GM21381 (cell line): Measurements from ENCODE around the gene LGSN.
A peak's percentile ranks its signal among the peaks of the same experiment; 100 is the strongest.
"Not testable (repeated sequence)": the region's sequence is repeated elsewhere in the genome, so short reads cannot be mapped to it uniquely, and the experiment has no call there.

Experiments used
- ATAC-seq: cut with Tn5 transposase; IDR thresholded peaks from one replicate; pipeline ENCODE4 v1.9.1; 2021; ENCODE audit warnings: mild to moderate bottlenecking, moderate library complexity; ENCODE audit not compliant: unreplicated experiment

Gene LGSN

DNA sequence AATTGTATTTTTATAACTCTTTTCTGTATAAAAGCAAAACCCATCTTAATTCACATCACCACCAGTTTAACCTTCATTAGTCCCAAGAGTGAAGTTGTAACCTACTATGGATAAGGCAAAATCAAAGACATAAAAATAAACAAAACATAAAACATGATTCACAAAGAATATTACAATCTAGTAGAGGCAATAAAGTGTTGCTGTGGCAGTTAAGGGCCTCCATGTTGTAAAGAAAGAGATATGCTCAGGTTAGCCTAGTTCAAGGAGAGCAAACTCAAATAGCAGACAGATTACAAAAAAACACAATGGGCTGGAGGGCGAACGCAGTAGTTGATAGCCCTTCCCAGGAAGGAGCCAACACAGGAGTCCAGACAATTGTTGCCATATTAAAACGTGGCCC, 13.4 kb downstream of the LGSN start:
- no peak for ATAC-seq

DNA sequence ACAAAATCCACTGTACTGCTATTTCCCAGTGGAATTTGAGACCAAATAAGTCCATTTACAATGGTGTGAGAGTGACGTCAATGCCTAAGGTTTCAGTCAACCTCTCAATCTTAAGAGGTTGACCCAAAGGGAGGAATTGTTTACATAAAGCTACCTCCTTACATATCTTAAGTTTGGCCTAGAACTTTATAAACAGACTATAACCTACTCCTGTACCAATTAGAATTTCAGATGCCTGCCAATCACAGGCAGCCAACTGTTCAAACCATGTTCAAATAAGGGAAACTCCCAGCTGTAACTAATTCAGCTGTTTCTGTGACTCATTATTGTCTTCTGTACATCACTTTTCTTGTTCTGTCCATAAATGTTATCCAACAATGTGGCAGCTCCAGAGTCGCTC, 14.5 kb downstream of the LGSN start:
- ATAC-seq: no peak

DNA sequence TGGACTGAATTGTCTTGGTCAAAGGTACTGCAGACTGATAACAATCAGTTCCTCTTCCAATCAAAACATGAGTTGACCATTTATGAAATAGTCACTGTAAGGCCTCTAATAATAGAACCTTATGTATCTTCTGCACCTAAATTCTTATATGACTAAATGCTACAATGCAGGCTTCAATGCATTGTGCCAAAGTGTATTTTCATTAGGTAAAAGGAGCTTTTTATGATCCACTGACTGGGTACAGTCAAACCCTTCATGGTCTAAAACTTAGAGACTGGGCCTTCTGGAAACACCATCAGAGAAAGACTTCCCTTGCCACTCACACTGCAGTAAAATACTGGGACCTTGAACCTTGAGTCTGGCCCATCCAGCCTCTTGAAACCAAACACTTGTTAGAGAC, 16.3 kb downstream of the LGSN start:
- ATAC-seq: no peak

GRCh38 chr6:63299667-63300066, 20.1 kb downstream of the LGSN start:
- ATAC-seq: no peak

- no peak for ATAC-seq
Measured at GRCh38 chr6:63295553-63296194, 24.1 kb downstream of the LGSN start.

DNA sequence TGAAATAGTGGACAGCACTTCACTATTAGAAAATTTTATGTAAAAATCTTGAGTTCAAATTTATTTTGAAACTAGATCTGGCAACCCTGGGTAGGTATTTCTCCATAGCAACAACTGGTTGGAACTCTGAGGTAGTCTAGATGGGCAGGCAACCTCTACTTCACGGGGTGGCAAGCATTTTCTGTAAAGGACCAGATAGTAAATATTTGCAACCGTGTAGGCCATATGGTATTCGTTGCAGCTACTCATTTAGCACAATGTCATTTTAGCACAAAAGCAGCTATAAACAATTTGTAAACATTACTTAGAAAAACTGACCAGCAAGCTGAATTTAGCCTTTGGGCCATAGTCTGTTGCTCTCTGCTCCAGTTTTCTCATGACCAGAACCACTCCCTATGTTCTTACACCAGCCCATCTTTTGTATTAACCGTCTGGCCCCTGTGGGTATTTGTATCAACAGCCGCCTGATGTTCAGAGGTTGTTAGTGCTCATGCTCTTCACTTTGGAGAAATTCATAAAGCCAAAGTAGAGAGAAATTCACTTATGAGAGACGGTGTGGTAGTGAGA, 29.2 kb downstream of the LGSN start:
- ATAC-seq: no peak

GRCh38 chr6:63289269-63289872, 30.4 kb downstream of the LGSN start:
- no peak for ATAC-seq

GRCh38 chr6:63280639-63281180, 39.1 kb downstream of the LGSN start:
- no peak for ATAC-seq

DNA sequence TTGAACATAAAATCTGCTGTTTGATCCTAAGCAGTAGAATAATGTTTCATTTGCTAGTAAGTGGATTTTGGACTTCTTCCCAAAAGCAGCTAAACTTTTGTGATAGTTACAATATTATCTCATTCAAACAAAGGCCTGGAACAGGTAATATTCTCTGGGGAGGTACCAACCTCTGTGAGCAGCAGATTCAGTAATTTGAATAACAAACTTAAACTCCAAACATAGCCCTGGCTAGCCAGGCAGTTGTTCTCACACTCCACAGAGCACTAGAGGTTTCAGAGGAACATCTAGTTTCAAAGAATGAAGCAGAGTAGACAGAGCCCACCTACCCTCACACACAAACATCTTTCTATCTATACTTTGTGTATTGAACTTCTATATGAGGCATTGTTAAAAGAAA, 40.9 kb downstream of the LGSN start:
- ATAC-seq: no peak

DNA sequence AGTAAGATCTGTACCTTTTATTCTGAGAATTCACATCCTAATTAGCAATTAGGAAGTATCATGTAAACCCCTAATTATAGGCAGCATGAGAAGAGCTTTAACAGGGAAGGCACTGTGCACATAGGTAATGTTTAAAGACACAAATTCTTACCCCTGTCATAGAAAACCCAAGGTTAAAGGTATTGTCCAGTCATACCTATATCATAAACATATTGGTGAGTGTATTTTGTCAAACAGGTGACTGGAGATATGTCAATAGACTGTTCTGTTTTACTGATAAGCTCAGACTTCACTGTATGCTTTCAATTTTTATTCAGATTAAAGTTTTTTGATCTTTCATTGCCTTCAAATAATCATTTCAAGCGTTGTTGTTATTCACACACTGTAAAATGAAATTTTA, 43.8 kb downstream of the LGSN start:
- no peak for ATAC-seq

DNA sequence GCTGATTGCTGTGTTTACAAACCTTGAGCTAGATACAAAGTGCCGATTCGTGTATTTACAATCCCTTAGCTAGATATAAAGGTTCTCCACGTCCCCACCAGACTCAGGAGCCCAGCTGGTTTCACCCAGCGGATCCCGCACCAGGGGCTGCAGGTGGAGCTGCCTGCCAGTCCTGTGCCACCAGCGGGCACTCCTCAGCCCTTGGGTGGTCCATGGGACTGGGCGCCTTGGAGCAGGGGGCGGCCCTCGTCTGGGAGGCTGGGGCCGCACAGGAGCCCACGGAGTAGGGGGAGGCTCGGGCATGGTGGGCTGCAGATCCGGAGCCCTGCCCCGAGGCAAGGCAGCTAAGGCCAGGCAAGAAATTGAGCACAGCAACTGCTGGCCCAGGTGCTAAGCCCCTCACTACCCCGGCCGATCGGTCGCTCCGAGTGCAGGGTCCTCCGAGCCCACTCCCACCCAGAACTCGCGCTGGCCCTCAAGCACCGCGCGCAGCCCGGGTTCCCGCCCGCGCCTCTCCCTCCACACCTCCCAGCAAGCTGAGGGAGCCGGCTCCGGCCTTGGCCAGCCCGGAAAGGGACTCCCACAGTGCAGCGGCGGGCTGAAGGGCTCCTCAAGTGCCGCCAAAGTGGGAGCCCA, 44.9 kb downstream of the LGSN start:
- not testable (repeated sequence) for ATAC-seq

- no peak for ATAC-seq
Measured at GRCh38 chr6:63272397-63272796, 47.4 kb downstream of the LGSN start.

DNA sequence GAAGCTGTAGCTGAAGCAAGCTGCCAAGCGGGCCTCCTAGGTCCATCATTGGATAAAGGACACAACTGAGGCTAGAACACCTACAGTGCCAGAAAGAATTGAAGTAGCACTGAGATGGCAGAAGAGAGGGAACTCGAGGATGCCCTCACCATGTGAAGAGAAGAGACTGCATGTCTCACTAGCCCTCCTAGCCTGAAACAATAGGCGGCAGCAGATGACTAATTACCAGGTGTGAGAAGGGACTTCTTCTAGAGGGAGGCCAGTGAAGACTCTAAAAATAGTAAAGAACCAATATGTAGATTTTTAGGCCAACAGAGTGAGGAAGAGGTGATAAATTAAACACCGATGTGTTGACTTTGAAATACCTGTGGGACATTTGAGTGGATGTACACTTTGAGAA, 50.3 kb downstream of the LGSN start:
- no peak for ATAC-seq

- ATAC-seq: peak; percentile 66
Measured at GRCh38 chr6:63268574-63268973, 51.2 kb downstream of the LGSN start.

- ATAC-seq: no peak
Measured at GRCh38 chr6:63267828-63268227, 52.0 kb downstream of the LGSN start.

DNA sequence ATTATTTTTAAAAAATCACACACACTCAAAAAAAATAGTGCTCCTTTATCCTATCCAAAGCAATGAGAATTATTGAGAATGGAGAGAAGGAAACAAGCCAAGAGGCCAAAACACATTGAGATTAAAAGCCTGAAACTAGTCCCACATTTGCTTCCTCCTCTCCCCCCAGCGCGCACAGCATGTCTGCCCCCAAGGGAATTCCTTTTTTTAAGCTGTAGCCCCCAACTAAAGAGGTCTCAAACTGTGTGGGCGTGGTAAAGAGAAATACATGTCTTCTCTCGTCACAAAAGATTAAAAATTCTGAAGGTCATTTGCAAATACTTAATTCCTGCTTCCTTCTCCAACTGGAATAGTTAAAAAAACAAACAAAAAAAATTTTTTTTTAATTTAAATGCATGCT, 52.7 kb downstream of the LGSN start:
- ATAC-seq: no peak

DNA sequence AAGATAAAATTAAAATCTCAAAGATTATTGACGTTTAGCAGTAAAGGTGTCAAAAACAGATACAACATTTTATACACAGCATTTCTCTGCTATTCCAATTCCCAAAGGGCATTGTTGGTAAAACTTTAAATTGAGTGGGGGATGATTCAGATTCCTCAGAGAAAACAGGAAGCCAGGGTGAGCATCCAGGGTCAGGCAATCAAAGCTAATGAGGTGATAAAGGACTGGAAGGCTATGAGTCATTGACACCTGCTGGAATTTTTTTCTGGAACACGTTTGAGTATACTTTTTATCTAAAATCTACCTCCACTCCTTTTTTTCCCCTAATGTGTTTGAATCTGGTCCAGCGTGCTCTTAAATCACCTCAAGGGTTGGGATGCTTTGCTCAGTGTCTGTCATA, 56.3 kb downstream of the LGSN start:
- ATAC-seq: no peak

DNA sequence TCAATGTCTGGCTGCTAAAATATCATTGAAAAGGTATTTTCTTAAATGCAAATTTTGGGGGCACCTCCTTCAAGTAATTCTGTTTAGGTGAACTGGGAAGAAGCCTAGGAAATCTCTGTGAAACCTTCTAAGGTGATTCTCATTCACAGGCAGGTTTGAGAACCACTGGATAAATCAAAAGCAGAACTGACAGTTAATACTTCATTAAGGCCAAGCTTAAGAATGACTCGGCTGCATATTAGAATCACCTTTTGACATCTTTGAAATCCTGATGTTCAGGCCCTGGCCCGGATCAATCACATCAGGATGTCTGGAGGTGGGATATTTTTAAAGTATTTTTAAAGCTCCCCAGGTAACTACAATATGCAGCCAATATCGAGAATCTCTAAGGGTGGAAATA, 58.0 kb downstream of the LGSN start:
- peak; percentile 53 for ATAC-seq

- ATAC-seq: no peak
Measured at GRCh38 chr6:63259153-63259552, 60.6 kb downstream of the LGSN start.

DNA sequence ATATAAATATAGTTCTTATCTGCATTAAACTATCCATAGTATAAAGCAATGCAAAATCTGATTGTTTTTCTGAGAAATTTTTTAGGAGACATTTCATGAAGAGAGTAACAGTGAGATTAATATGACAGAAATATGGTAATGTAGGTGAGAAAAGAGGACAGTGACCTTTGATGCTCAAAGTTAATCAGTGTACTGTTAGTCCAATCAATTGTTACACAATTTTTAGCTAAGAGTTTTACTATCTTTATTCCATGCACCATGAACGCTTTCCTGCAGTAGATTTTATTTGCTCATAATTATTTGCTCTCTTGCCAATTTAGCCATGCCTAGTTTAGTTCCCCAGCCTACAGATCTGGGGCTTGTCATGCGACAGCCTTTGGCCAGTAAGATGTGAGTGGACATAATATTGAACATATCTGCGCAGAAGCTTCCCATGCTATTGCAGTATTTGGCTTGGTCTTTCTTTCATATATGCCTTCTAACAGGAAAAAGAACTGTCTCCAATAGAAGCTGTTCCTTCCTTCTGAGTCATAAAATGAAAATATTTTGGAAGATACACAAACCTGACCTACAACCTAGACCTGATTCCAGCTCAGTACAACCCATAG, 69.8 kb downstream of the LGSN start:
- ATAC-seq: no peak

- no peak for ATAC-seq
Measured at GRCh38 chr6:63246581-63246980, 73.2 kb downstream of the LGSN start.

DNA sequence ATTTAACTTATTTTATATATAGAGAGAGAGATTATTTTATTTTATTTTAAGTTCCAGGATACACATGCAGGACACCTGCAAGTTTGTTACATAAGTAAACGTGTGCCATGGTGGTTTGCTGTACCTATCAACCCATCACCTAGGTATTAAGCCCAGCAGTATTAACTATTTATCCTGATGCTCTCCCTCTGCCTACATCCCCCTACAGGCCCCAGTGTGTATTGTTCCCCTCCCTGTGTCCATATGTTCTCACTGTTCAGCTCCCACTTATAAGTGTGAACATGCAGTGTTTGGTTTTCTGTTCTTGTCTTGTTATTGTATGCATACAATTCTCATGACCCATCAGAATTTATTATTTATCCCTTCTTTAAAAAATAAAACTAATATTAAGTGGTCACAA, 73.9 kb downstream of the LGSN start:
- no peak for ATAC-seq
